ENCODE results near the gene OR1D5.

OR1D5 gene

GRCh38 chr17:3035256-3035967 lies 28.0 kb downstream of the OR1D5 start:
- no peak overlapping the region for H3K27ac ChIP-seq
- H3K4me2 ChIP-seq (ENCODE audit: low read length): no peak overlapping the region
- H3K9me3 ChIP-seq (ENCODE audit: control insufficient read depth, low read length): no peaks in the 10 kb centered on the region
- no peaks in the 10 kb centered on the region for H3K36me3 ChIP-seq (ENCODE audit: control insufficient read depth, insufficient read depth, low read length)
- no peak overlapping the region for H3K4me3 ChIP-seq (ENCODE audit: low read depth, low read length)
- peaks cover 3% of the 10 kb centered on the region for H3K4me1 ChIP-seq
- H3K9ac ChIP-seq: no peak overlapping the region
- H3K27me3 ChIP-seq (ENCODE audit: control insufficient read depth, insufficient read depth, low read length): no peaks in the 10 kb centered on the region
- H2AFZ ChIP-seq: no peak overlapping the region
- TF ChIP-seq CTCF (IDR thresholded peaks at IDR 0.05): no peak
- no peaks in the 10 kb centered on the region for H3K79me2 ChIP-seq

- H2AFZ ChIP-seq: no peak overlapping the region
- no peak for TF ChIP-seq CTCF (IDR thresholded peaks at IDR 0.05)
- no peaks in the 10 kb centered on the region for H3K36me3 ChIP-seq (ENCODE audit: control insufficient read depth, insufficient read depth, low read length)
- no peak overlapping the region for H3K9ac ChIP-seq
- H3K79me2 ChIP-seq: no peaks in the 10 kb centered on the region
- peaks cover 3% of the 10 kb centered on the region for H3K4me1 ChIP-seq
- no peak overlapping the region for H3K27ac ChIP-seq
- no peak overlapping the region for H3K4me2 ChIP-seq (ENCODE audit: low read length)
- no peaks in the 10 kb centered on the region for H3K27me3 ChIP-seq (ENCODE audit: control insufficient read depth, insufficient read depth, low read length)
- H3K4me3 ChIP-seq (ENCODE audit: low read depth, low read length): no peak overlapping the region
- H3K9me3 ChIP-seq (ENCODE audit: control insufficient read depth, low read length): no peaks in the 10 kb centered on the region
Measured at GRCh38 chr17:3034578-3034920, 28.9 kb downstream of the OR1D5 start.

- no peak overlapping the region for H3K9ac ChIP-seq
- no peak for TF ChIP-seq CTCF (IDR thresholded peaks at IDR 0.05)
- no peaks in the 10 kb centered on the region for H3K27me3 ChIP-seq (ENCODE audit: control insufficient read depth, insufficient read depth, low read length)
Measured at GRCh38 chr17:3033741-3034577, 29.4 kb downstream of the OR1D5 start.

GRCh38 chr17:3033248-3033640 lies 30.2 kb downstream of the OR1D5 start:
- H3K4me3 ChIP-seq (ENCODE audit: low read depth, low read length): no peak overlapping the region
- no peaks in the 10 kb centered on the region for H3K27me3 ChIP-seq (ENCODE audit: control insufficient read depth, insufficient read depth, low read length)
- no peaks in the 10 kb centered on the region for H3K79me2 ChIP-seq
- no peak overlapping the region for H3K9ac ChIP-seq
- H3K4me1 ChIP-seq: no peaks in the 10 kb centered on the region
- H2AFZ ChIP-seq: no peak overlapping the region
- TF ChIP-seq CTCF (IDR thresholded peaks at IDR 0.05): no peak
- H3K36me3 ChIP-seq (ENCODE audit: control insufficient read depth, insufficient read depth, low read length): no peaks in the 10 kb centered on the region
- H3K4me2 ChIP-seq (ENCODE audit: low read length): no peak overlapping the region
- H3K9me3 ChIP-seq (ENCODE audit: control insufficient read depth, low read length): no peaks in the 10 kb centered on the region
- no peak overlapping the region for H3K27ac ChIP-seq

More at GRCh38 chr17:3033741-3034577, 29.4 kb downstream of the OR1D5 start:
- H3K4me1 ChIP-seq: peaks cover under 1% of the 10 kb centered on the region
- H3K4me2 ChIP-seq (ENCODE audit: low read length): no peak overlapping the region
- H2AFZ ChIP-seq: no peak overlapping the region
- H3K36me3 ChIP-seq (ENCODE audit: control insufficient read depth, insufficient read depth, low read length): no peaks in the 10 kb centered on the region
- no peak overlapping the region for H3K27ac ChIP-seq
- no peak overlapping the region for H3K4me3 ChIP-seq (ENCODE audit: low read depth, low read length)
- no peaks in the 10 kb centered on the region for H3K9me3 ChIP-seq (ENCODE audit: control insufficient read depth, low read length)
- H3K79me2 ChIP-seq: no peaks in the 10 kb centered on the region
